Activated B cell treated with CpG ODN at 0.5 μM for 24 hours (primary cell): ENCODE results near the gene VCAM1. TPM values are rescaled to one million over a fixed set of nuclear protein-coding genes. Genes with fewer than 3 reads are reported as not detected.

Source experiments
- ATAC-seq: fragments of 200-7000 bp; cut with Tn5 transposase; one replicate; pipeline ENCODE4 v1.10.0; 2021; ENCODE audit warnings: low read depth, mild to moderate bottlenecking, moderate library complexity
- CTCF ChIA-PET: fragments of 350-600 bp; sonication (Branson Sonifier 250); formaldehyde crosslinking; loops from one replicate; lab custom pipeline; 2021; ENCODE audit warnings: antibody characterized with exemption; lab: Charles Lee
- POLR2A ChIA-PET: fragments of 350-600 bp; sonication (Branson Sonifier 250); formaldehyde crosslinking; loops from one replicate; lab custom pipeline; 2021; ENCODE audit warnings: antibody characterized with exemption; lab: Charles Lee
- DNase-seq: peaks from one replicate; pipeline ENCODE4 v3.0.0; 2022
- H3K27ac Mint-ChIP-seq: one replicate; pipeline ENCODE4 v1.8.0; 2020; ENCODE audit warnings: mixed read lengths
- H3K27me3 Mint-ChIP-seq: one replicate; pipeline ENCODE4 v1.8.0; 2021; ENCODE audit warnings: mixed read lengths
- H3K36me3 Mint-ChIP-seq: one replicate; pipeline ENCODE4 v1.8.0; 2021; ENCODE audit warnings: low read depth, mixed read lengths
- H3K4me1 Mint-ChIP-seq: one replicate; pipeline ENCODE4 v1.8.0; 2021; ENCODE audit warnings: mixed read lengths
- H3K4me3 Mint-ChIP-seq: one replicate; pipeline ENCODE4 v1.8.0; 2020; ENCODE audit warnings: mild to moderate bottlenecking, mixed read lengths
- H3K9me3 Mint-ChIP-seq: one replicate; pipeline ENCODE4 v1.8.0; 2020; ENCODE audit warnings: mixed read lengths
- intact Hi-C: fragments of 100-400 bp; cut with micrococcal nuclease; formaldehyde crosslinking; loops from one replicate; pipeline ENCODE4 v1.15.1; 2024
- total RNA-seq: library from RNA; stranded (reverse); gene quantifications from 2 replicates; pipeline ENCODE4 v1.2.3, GENCODE V29; 2022
- TF ChIP-seq, protein P1 (sequence below): fragments of 200-600 bp; IDR thresholded peaks from one replicate; pipeline ENCODE4 v1.8.0; 2022; ENCODE audit warnings: antibody characterized with exemption, mild to moderate bottlenecking

The VCAM1 gene
- total RNA-seq, 1 donor from 2014 or later, result not detected

DNA sequence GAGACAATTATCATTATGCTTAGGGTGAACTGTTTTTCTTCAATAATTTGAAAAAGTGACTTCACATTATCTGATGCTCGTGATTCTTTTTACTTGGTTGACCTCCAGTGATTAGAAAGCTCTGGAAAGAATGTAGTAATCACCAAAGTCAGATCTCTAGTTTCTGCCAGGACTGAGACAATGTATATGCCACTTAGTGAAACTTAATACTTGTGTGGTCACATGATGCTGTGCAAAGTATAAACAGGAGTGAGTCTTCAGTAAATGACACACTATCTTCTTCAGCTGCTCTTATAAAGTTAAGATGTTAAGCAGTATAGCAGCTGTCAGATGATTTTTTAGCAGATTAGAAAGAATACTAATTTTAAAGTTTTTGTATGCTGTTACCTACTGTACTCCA is 17.2 kb downstream of the VCAM1 start:
- Mint-ChIP-seq H3K27me3 (no peaks in the 10 kb centered on the region), H3K9me3 (no peaks in the 10 kb centered on the region), H3K36me3 (no peaks in the 10 kb centered on the region), H3K27ac (no peak overlapping the region), H3K4me1 (no peaks in the 10 kb centered on the region), H3K4me3 (no peak overlapping the region)
- no peak for ATAC-seq
- DNase-seq, result no peak
- TF ChIP-seq, protein P1, sequence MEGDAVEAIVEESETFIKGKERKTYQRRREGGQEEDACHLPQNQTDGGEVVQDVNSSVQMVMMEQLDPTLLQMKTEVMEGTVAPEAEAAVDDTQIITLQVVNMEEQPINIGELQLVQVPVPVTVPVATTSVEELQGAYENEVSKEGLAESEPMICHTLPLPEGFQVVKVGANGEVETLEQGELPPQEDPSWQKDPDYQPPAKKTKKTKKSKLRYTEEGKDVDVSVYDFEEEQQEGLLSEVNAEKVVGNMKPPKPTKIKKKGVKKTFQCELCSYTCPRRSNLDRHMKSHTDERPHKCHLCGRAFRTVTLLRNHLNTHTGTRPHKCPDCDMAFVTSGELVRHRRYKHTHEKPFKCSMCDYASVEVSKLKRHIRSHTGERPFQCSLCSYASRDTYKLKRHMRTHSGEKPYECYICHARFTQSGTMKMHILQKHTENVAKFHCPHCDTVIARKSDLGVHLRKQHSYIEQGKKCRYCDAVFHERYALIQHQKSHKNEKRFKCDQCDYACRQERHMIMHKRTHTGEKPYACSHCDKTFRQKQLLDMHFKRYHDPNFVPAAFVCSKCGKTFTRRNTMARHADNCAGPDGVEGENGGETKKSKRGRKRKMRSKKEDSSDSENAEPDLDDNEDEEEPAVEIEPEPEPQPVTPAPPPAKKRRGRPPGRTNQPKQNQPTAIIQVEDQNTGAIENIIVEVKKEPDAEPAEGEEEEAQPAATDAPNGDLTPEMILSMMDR, result no peak
- POLR2A ChIA-PET, result no interaction called here
- CTCF ChIA-PET, result no interaction called here
- intact Hi-C loops, result no loop called here

DNA sequence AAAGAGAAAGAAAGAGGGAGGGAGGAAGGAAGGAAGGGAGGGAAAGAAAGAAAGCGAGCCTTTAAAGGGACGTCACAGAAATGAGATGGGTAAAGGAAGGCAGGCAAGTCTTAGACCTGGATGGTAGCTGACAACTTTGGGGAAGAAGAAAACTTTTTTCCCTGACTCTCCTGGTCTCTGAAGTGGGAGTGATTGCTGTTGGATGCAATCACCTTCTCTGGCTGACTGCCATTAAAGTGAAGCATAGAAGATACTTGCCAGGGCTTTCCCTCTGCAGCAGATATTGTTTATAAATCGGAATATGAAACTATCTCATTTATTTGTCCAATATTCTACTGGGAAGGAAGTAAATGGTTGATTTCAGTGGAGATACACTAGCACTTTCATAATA is 27.0 kb downstream of the VCAM1 start:
- POLR2A ChIA-PET, result no interaction called here
- H3K9me3 Mint-ChIP-seq, result peaks cover 2% of the 10 kb centered on the region
- no peaks in the 10 kb centered on the region for H3K36me3 Mint-ChIP-seq
- H3K4me1 Mint-ChIP-seq, result no peaks in the 10 kb centered on the region
- TF ChIP-seq, protein P1, result no peak
- H3K4me3 Mint-ChIP-seq, result no peak overlapping the region
- intact Hi-C loops, result no loop called here
- DNase-seq (no peak), ATAC-seq (no peak)
- H3K27me3 Mint-ChIP-seq, result peaks cover 7% of the 10 kb centered on the region
- CTCF ChIA-PET, result no interaction called here
- no peak overlapping the region for H3K27ac Mint-ChIP-seq

DNA sequence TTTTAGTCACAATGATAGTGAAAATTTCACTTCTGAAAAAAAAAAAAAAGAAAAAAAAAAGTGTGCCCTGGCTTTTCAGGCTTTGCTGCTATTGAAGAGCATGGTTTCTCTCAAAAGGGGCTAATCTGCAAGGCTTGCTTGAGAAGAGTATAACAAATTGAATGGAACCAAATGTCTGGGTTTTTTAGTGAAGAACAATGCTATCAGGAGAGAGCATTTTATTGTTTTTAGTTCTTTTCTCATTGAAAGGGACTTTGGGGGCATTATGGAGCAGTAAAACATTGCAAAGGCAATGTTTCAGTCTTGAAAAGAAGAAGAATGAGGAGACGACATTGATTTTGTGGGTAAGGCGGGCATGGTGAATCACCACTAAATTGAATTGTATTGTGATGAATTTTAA is 28.2 kb downstream of the VCAM1 start:
- H3K9me3 Mint-ChIP-seq, result peaks cover 2% of the 10 kb centered on the region
- peaks cover 9% of the 10 kb centered on the region for H3K27me3 Mint-ChIP-seq
- CTCF ChIA-PET, result no interaction called here
- no peak overlapping the region for H3K27ac Mint-ChIP-seq
- POLR2A ChIA-PET, result no interaction called here
- no peaks in the 10 kb centered on the region for H3K36me3 Mint-ChIP-seq
- DNase-seq (no peak), ATAC-seq (no peak)
- intact Hi-C loops, result no loop called here
- TF ChIP-seq, protein P1, result no peak
- no peaks in the 10 kb centered on the region for H3K4me1 Mint-ChIP-seq
- H3K4me3 Mint-ChIP-seq, result no peak overlapping the region

DNA sequence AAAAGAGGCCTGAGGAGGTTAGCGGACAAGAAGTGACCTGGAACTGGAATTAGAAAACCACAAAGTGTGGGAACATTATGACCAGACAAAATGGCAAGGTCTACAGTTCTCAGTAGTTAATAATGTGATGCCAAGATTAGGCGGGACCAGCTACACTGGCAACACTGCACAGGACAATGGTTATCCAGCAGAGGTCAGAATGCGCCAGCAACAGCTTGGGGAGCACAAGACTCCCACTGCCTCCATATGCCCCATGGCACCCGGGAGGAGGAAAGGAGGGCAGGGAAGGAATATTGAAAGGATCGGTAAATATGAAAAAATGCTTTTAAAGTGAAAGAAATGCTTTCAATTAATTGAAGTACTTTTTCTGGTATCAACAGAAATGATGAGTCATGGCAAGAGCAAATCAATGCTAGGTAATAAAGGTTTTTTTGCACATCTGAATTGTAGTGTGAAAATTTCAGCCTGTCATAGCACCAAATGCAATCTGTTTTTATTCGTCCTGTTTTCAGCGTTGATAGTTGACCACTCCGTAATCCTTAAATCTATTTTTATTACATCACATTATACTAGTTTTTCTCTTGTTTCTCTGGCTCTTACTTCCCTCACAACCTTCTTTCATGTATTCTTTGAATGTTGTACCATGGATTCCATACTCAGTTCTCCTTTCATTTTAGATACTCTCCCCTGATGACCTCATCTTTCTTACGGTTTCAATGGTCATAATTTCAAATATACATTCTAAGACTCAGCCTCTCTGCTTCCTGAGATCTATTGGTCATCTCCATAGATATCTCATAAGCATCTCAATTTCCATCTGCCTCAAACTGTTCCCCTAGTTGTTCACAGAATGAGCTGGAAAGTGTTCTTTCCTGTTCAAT is 30.7 kb downstream of the VCAM1 start:
- POLR2A ChIA-PET, result no interaction called here
- no peak for DNase-seq
- H3K4me1 Mint-ChIP-seq, result no peaks in the 10 kb centered on the region
- peaks cover 4% of the 10 kb centered on the region for H3K27me3 Mint-ChIP-seq
- no peak for ATAC-seq
- peaks cover 2% of the 10 kb centered on the region for H3K9me3 Mint-ChIP-seq
- CTCF ChIA-PET, result no interaction called here
- no peaks in the 10 kb centered on the region for H3K36me3 Mint-ChIP-seq
- no peak overlapping the region for H3K4me3 Mint-ChIP-seq
- no peak overlapping the region for H3K27ac Mint-ChIP-seq
- intact Hi-C loops, result no loop called here
- TF ChIP-seq, protein P1, result no peak

DNA sequence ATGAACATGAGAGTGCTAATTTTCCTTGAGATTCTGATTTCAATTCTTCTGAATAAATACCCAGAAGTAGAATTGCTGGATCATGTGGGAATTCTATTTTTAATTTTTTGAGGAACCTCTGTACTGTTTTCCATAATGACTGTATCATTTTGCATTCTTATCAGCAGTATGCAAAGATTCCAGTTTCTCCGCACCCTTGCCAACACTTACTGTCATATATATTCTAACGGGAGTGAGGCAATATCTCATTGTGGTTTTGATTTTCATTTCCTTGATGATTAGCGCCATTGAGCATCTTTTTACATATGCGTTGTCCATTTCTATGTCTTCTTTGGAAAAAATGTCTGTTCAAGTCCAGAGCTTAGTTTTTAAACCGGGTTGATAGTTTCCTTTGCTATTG is 33.2 kb downstream of the VCAM1 start:
- ChIA-PET CTCF (interaction anchor here (0.6 kb wide), 1 partner anchor 605 kb away, joined by 3 read pairs; no protein-coding TSS in a partner anchor), POLR2A (no interaction called here)
- ATAC-seq (no peak), DNase-seq (no peak)
- Mint-ChIP-seq H3K4me1 (no peaks in the 10 kb centered on the region), H3K27me3 (peaks cover 7% of the 10 kb centered on the region), H3K36me3 (no peaks in the 10 kb centered on the region), H3K4me3 (no peak overlapping the region), H3K27ac (no peak overlapping the region), H3K9me3 (peaks cover 2% of the 10 kb centered on the region)
- intact Hi-C loops, result no loop called here
- TF ChIP-seq, protein P1, result no peak
